Nephron progenitor cell (in vitro differentiated cells): Measurements from ENCODE around the gene PAEP.

ENCODE experiments used
- DNase-seq: peaks from one replicate; pipeline ENCODE4 v3.0.0; 2021
- H3K27ac Mint-ChIP-seq: 2 replicates; pipeline ENCODE4 v1.8.0; 2021; ENCODE audit warnings: mild to moderate bottlenecking, moderate library complexity, mixed read lengths
- H3K27me3 Mint-ChIP-seq: 2 replicates; pipeline ENCODE4 v1.8.0; 2021; ENCODE audit warnings: mild to moderate bottlenecking, low read depth, mixed read lengths; ENCODE audit not compliant: poor library complexity
- H3K36me3 Mint-ChIP-seq: 2 replicates; pipeline ENCODE4 v1.8.0; 2021; ENCODE audit warnings: low read depth, mixed read lengths
- H3K4me1 Mint-ChIP-seq: 2 replicates; pipeline ENCODE4 v1.8.0; 2021; ENCODE audit warnings: mixed read lengths
- H3K4me3 Mint-ChIP-seq: 2 replicates; pipeline ENCODE4 v1.8.0; 2021; ENCODE audit warnings: mild to moderate bottlenecking, moderate library complexity, mixed read lengths
- H3K9me3 Mint-ChIP-seq: 2 replicates; pipeline ENCODE4 v1.8.0; 2021; ENCODE audit warnings: mild to moderate bottlenecking, moderate library complexity, mixed read lengths
- CTCF ChIP-seq: fragments of 200-600 bp; sonication (generic); IDR thresholded peaks from 2 replicates; pipeline ENCODE4 v1.5.0; 2021; ENCODE audit warnings: antibody characterized with exemption

Gene PAEP

GRCh38 chr9:135605238-135605781, 43.8 kb downstream of the PAEP start:
- H3K36me3 Mint-ChIP-seq: no peaks in the 10 kb centered on the region
- H3K27me3 Mint-ChIP-seq: peaks cover 8% of the 10 kb centered on the region
- TF ChIP-seq CTCF: no peak
- DNase-seq: no peak
- peaks cover 6% of the 10 kb centered on the region for H3K9me3 Mint-ChIP-seq
- no peak overlapping the region for H3K4me3 Mint-ChIP-seq
- no peak overlapping the region for H3K27ac Mint-ChIP-seq
- H3K4me1 Mint-ChIP-seq: peaks cover 6% of the 10 kb centered on the region

- Mint-ChIP-seq H3K4me3 (no peak overlapping the region), H3K27me3 (peaks cover 13% of the 10 kb centered on the region), H3K27ac (no peak overlapping the region), H3K4me1 (peaks cover 6% of the 10 kb centered on the region), H3K9me3 (peaks cover 14% of the 10 kb centered on the region), H3K36me3 (no peaks in the 10 kb centered on the region)
- no peak for TF ChIP-seq CTCF
- DNase-seq: no peak
These were observed 45.3 kb downstream of the PAEP start for GRCh38 chr9:135606885-135607259.

- Mint-ChIP-seq H3K27ac (no peak overlapping the region), H3K4me1 (peaks cover 6% of the 10 kb centered on the region), H3K36me3 (no peaks in the 10 kb centered on the region), H3K27me3 (peaks cover 15% of the 10 kb centered on the region), H3K9me3 (peaks cover 17% of the 10 kb centered on the region), H3K4me3 (no peak overlapping the region)
- DNase-seq: peak; percentile 1
- no peak for TF ChIP-seq CTCF
These were observed 46.1 kb downstream of the PAEP start for GRCh38 chr9:135607401-135608293.

- no peak for TF ChIP-seq CTCF
- Mint-ChIP-seq H3K27ac (no peak overlapping the region), H3K27me3 (peaks cover 15% of the 10 kb centered on the region), H3K4me3 (no peak overlapping the region), H3K9me3 (peaks cover 17% of the 10 kb centered on the region), H3K36me3 (no peaks in the 10 kb centered on the region), H3K4me1 (peaks cover 6% of the 10 kb centered on the region)
- no peak for DNase-seq
These were observed 46.9 kb downstream of the PAEP start for GRCh38 chr9:135608294-135608998.

GRCh38 chr9:135608999-135609317, 47.4 kb downstream of the PAEP start:
- TF ChIP-seq CTCF: no peak
- H3K27me3 Mint-ChIP-seq: peaks cover 12% of the 10 kb centered on the region
- peaks cover 6% of the 10 kb centered on the region for H3K4me1 Mint-ChIP-seq
- no peak for DNase-seq
- H3K9me3 Mint-ChIP-seq: peaks cover 17% of the 10 kb centered on the region
- no peak overlapping the region for H3K27ac Mint-ChIP-seq
- no peak overlapping the region for H3K4me3 Mint-ChIP-seq
- no peaks in the 10 kb centered on the region for H3K36me3 Mint-ChIP-seq
